ENCODE measurements around the gene FAM168B.

FAM168B gene

DNA sequence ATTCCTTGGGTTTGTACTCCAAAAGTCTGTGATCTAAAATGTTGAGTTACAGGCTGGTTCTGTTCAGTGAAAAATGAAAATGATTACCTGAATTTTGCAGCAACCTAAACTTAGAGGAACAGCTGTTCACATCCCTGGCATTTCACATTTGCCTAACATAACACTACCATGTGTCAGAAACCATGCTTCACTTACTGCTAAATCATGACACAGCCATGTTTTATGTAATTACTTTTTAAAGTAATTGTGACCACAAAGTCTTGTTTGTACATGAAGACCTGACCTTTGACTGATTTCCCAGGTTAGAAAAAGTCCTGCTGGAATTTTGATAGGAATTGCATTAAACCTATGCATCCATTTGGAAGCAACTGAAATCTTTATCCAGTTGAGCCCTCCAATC, 79.1 kb downstream of the FAM168B start:
- DNase-seq = no peak

DNA sequence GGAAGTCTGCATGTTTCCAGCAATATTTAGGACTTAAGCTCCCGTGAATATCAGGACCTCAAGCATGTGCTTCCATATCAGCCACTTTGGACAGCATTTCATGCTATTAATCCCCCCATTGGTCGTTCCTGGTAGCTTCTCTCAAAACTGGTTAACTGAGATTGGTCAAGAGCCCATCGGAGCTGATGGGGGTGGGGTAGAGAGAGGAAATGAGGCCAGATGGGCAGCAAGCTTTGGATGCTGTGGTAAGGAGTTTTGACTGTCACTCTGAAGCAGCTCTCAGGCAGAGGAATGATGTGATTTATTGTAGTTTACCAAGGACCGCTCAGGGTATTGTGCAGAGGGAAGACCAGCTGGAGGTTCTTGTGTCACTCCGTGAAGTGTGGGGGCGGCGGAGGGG, 81.8 kb downstream of the FAM168B start:
- DNase-seq = no peak

DNA sequence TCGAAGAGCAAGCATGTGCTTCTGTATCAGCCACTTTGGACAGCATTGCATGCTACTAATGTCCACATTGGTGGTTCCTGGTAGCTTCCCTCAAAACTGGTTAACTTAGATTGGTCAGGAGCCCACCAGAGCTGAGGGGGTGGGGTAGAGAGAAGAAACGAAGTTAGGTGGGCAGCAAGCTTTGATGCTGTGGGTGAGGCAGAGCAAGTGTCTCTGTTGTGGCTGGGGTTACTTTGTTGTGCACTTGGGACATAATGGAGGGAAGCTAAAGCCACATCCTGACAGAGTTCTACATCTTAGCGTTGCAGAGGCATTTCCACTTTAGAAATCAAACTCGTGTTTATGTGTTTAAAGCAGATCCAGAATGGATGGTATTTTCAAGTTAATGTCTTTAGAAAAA, 82.7 kb downstream of the FAM168B start:
- no peak for DNase-seq

DNA sequence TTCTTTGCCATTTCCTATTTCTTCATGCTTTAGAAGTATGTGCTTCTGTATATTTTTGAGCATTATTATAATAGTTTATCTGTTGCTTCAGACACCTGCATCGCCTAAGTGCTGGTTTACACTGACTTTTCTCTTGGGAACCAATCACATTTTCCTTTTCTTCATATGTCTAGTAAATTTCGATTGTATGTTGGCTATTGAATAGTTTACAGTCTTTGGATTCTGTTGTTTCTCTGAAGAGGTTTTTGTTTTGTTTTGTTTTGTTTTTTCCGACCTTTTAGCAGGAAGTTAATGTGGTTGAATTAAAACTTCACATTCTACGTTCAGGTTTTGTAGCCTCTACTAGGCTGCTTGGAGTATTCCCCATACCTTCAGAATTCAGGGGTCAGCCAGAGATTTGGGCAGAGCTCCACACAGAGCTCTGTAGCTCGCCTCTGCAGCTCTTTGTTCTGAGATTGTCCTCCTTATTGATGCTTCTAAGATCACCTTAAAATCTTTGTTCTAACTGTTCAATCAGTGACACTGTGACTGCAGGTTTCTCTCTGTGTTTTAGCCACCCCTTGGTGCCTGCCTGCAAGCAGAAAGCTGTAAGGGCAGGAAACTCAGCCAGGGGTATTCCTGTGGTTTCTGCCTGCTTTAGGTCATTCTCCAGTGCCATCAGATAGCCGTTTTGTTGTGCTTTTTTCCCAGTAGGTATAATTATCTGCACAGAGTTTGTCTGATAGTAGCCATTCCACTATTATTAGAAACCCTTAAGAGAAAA, 83.4 kb downstream of the FAM168B start:
- no peak for DNase-seq

DNA sequence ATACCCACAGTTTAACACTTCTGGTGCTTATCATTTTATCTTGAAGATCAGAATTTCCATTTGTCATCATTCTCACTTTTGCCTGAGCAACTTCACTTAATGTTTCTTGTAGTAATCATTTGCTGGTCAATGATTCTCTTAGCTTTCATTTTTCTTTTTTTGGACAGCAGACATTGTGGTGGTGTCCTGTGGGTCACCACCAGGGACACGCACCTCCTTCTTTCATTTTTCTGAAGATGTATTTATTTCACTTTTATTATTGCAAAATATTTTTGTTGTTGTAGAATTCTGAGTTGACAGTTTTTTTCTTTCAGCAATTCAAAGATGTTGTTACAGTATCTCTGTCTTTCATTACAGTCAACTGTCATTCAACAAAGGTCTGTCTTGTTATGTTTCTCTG, 84.3 kb downstream of the FAM168B start:
- DNase-seq = no peak

DNA sequence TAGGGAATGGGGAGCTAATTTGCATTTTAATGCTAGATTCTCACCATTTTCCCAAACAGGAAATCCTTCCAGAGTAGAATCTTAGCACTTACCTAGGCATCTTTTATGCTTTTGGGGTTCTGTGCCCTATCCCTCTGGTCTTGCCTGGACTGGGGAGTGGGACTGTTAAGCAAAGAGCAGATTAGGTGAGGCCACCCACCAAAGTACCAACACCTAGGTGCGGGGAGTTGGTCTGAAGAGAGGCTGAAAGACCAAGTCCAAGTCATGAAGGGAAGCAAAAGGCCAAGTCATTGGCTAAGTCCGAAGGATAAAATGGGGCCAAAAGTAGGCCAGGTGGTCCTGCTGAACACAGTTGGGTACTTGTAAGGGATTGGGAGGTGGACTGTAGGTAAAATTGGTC, 86.7 kb downstream of the FAM168B start:
- DNase-seq = no peak

DNA sequence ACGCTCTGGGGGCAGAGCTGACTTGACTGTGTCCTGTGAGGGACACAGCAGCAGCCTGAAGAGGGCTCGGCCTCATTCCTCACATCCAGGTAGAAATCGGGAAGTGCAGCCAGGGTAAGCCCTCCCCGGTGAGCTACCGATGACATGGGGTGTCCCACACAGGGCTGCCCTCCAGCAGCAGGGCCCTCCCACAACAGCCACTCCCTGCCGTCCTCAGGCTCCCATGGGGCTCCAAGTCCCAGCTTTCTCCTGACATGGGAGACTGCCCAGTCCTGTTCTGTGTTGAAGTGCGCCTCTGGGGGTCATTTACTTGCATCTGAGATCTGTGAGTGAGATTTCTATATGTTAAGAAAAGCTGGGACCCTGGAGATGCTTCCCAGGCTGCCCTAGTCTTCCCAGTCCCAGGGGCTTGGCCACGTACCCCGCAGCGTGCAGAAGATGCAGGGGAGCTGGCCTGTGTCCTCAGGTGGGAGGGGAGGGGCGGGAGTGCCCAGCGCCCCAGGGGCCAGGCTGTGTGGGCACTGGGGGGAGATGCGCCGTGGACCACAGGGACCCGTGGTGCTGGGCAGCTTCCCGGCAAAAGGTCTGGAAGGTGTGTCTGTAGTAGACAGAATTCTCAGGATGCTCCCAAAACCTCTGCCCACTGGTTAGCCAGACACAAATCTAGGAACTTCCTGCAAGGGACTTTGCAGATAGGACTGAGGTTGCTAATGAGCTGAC, 87.9 kb downstream of the FAM168B start:
- DNase-seq = no peak

DNA sequence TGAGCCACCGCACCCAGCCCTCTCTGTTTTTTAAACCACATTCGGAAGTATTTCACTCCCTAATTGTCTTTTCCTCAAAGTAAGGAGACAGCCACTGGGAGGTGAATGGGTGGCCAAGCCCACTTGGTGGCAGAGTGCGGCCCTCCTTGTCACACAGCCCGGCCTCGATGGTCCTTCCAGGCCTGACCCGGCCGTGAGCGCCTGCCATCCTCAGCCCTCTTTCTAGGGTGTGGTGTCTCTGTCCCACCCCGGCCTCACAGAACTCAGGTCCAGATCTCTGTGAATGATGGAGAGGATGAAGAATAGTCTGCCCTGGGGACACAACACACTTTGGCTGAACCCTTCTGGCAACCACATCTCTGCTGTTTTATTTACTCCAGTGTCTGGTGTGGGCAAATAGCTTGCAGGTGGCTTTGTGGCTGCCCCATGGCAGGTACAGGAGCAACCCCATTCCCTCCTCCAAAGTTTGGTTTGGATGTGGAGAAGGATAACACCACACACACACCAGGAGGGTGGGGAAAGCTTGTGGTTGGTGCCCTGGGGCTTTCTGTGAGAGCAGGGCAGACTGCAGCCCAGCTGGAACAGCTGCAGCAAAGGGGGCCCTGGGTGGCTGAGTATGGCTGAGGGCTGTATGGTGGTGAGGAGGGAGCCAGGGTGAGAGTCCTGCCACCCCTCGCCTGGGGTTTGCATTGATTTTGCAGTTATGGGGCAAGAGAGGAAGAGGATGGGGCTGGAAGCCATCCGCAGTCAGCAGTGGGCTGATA, 88.6 kb downstream of the FAM168B start:
- no peak for DNase-seq

DNA sequence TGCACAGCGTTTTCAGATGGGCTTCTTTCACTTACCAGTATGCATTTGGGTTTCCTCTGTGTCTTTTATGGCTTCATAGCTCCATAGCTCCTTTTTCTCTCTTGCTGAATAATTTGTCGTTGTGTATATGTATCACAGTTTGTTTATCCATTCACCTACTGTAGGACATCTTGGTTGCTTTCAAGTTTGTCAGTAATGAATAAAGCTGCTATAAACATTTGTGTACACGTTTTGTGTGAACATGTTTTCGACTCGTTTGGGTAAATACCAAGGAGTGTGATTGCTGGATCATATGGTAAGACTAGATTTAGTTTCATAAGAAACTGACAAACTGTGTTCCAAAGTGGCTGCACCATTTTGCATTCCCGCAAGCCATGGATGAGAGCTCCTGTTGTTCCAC, 94.7 kb downstream of the FAM168B start:
- DNase-seq = no peak

All from DMS153 (cell line).